Mucosa of stomach (tissue), 1 donor: ENCODE measurements around the gene MUL1.
"Not testable (repeated sequence)": the region's sequence is repeated elsewhere in the genome, so short reads cannot be mapped to it uniquely, and the experiment has no call there.

Experiments
- H3K27me3 ChIP-seq: one replicate; pipeline ENCODE4 v1.7.0; 2013; ENCODE audit warnings: mild to moderate bottlenecking, low read length; ENCODE audit not compliant: control insufficient read depth, insufficient read depth
- H3K36me3 ChIP-seq: one replicate; pipeline ENCODE4 v1.7.0; 2013; ENCODE audit warnings: low read length; ENCODE audit not compliant: control insufficient read depth, insufficient read depth
- H3K4me1 ChIP-seq: one replicate; pipeline ENCODE4 v1.7.0; 2013; ENCODE audit warnings: mild to moderate bottlenecking, low read length; ENCODE audit not compliant: control insufficient read depth, insufficient read depth
- H3K4me3 ChIP-seq: one replicate; pipeline ENCODE4 v1.7.0; 2013; ENCODE audit warnings: low read length
- H3K9ac ChIP-seq: one replicate; pipeline ENCODE4 v1.7.0; 2013; ENCODE audit warnings: mild to moderate bottlenecking, low read length, moderate library complexity
- H3K9me3 ChIP-seq: one replicate; pipeline ENCODE4 v1.7.0; 2013; ENCODE audit warnings: mild to moderate bottlenecking, low read length, moderate library complexity; ENCODE audit not compliant: control insufficient read depth
- donor health status: Pancreatic carcinoma.

The MUL1 gene

GRCh38 chr1:20505488-20505887 is 2.5 kb downstream of the MUL1 start:
- Histone ChIP-seq H3K4me1 (peaks cover 7% of the 10 kb centered on the region), H3K9ac (no peak overlapping the region), H3K9me3 (no peaks in the 10 kb centered on the region), H3K36me3 (no peaks in the 10 kb centered on the region), H3K4me3 (no peak overlapping the region), H3K27me3 (no peaks in the 10 kb centered on the region)

- H3K4me1 ChIP-seq: peaks cover 3% of the 10 kb centered on the region
- H3K4me3 ChIP-seq: no peak overlapping the region
- H3K9me3 ChIP-seq: no peaks in the 10 kb centered on the region
- H3K36me3 ChIP-seq: no peaks in the 10 kb centered on the region
- no peaks in the 10 kb centered on the region for H3K27me3 ChIP-seq
- H3K9ac ChIP-seq: no peak overlapping the region
These were observed 7.2 kb downstream of the MUL1 start for GRCh38 chr1:20500716-20501115.

- H3K9ac ChIP-seq: no peak overlapping the region
- no peaks in the 10 kb centered on the region for H3K9me3 ChIP-seq
- H3K4me3 ChIP-seq: no peak overlapping the region
- no peaks in the 10 kb centered on the region for H3K36me3 ChIP-seq
- H3K4me1 ChIP-seq: peaks cover 13% of the 10 kb centered on the region
- no peaks in the 10 kb centered on the region for H3K27me3 ChIP-seq
These were observed 8.2 kb downstream of the MUL1 start for GRCh38 chr1:20499718-20500117.

GRCh38 chr1:20499105-20499504 is 8.8 kb downstream of the MUL1 start:
- H3K36me3 ChIP-seq: no peaks in the 10 kb centered on the region
- no peak overlapping the region for H3K4me3 ChIP-seq
- H3K27me3 ChIP-seq: no peaks in the 10 kb centered on the region
- H3K4me1 ChIP-seq: peaks cover 18% of the 10 kb centered on the region
- H3K9ac ChIP-seq: no peak overlapping the region
- no peaks in the 10 kb centered on the region for H3K9me3 ChIP-seq

- H3K9ac ChIP-seq: no peak overlapping the region
- H3K27me3 ChIP-seq: no peaks in the 10 kb centered on the region
- peaks cover 21% of the 10 kb centered on the region for H3K4me1 ChIP-seq
- H3K36me3 ChIP-seq: no peaks in the 10 kb centered on the region
- no peak overlapping the region for H3K4me3 ChIP-seq
- H3K9me3 ChIP-seq: no peaks in the 10 kb centered on the region
These were observed 9.8 kb downstream of the MUL1 start for GRCh38 chr1:20498116-20498515.

- Histone ChIP-seq H3K27me3 (no peaks in the 10 kb centered on the region), H3K9ac (no peak overlapping the region), H3K4me3 (no peak overlapping the region), H3K4me1 (peaks cover 21% of the 10 kb centered on the region), H3K36me3 (no peaks in the 10 kb centered on the region), H3K9me3 (no peaks in the 10 kb centered on the region)
These were observed 10.4 kb downstream of the MUL1 start for GRCh38 chr1:20497506-20497905.

GRCh38 chr1:20496725-20497383 is 11.1 kb downstream of the MUL1 start:
- not testable (repeated sequence) for H3K27me3 ChIP-seq, H3K4me3 ChIP-seq, H3K9me3 ChIP-seq, H3K9ac ChIP-seq, H3K36me3 ChIP-seq
- peaks cover 21% of the 10 kb centered on the region for H3K4me1 ChIP-seq

GRCh38 chr1:20496241-20496661 is 11.7 kb downstream of the MUL1 start:
- Histone ChIP-seq H3K4me1 (peaks cover 21% of the 10 kb centered on the region), H3K27me3 (no peaks in the 10 kb centered on the region), H3K36me3 (no peaks in the 10 kb centered on the region), H3K9me3 (no peaks in the 10 kb centered on the region), H3K9ac (no peak overlapping the region), H3K4me3 (no peak overlapping the region)

- no peak overlapping the region for H3K9ac ChIP-seq
- H3K4me1 ChIP-seq: peaks cover 21% of the 10 kb centered on the region
- H3K36me3 ChIP-seq: no peaks in the 10 kb centered on the region
- H3K9me3 ChIP-seq: no peaks in the 10 kb centered on the region
- H3K4me3 ChIP-seq: no peak overlapping the region
- no peaks in the 10 kb centered on the region for H3K27me3 ChIP-seq
These were observed 12.3 kb downstream of the MUL1 start for GRCh38 chr1:20495661-20496060.

- Histone ChIP-seq H3K4me1 (peaks cover 21% of the 10 kb centered on the region), H3K9me3 (no peaks in the 10 kb centered on the region), H3K9ac (no peak overlapping the region), H3K4me3 (no peak overlapping the region), H3K27me3 (no peaks in the 10 kb centered on the region), H3K36me3 (no peaks in the 10 kb centered on the region)
These were observed 13.2 kb downstream of the MUL1 start for GRCh38 chr1:20494609-20495311.

GRCh38 chr1:20493839-20494608 is 13.9 kb downstream of the MUL1 start:
- no peak overlapping the region for H3K9ac ChIP-seq
- H3K36me3 ChIP-seq: no peaks in the 10 kb centered on the region
- H3K4me3 ChIP-seq: no peak overlapping the region
- no peaks in the 10 kb centered on the region for H3K9me3 ChIP-seq
- H3K4me1 ChIP-seq: peaks cover 21% of the 10 kb centered on the region
- H3K27me3 ChIP-seq: peaks cover under 1% of the 10 kb centered on the region

GRCh38 chr1:20493309-20493708 is 14.6 kb downstream of the MUL1 start:
- no peaks in the 10 kb centered on the region for H3K36me3 ChIP-seq
- no peak overlapping the region for H3K9ac ChIP-seq
- H3K4me1 ChIP-seq: peaks cover 21% of the 10 kb centered on the region
- no peak overlapping the region for H3K4me3 ChIP-seq
- no peaks in the 10 kb centered on the region for H3K9me3 ChIP-seq
- peaks cover 5% of the 10 kb centered on the region for H3K27me3 ChIP-seq
